HS-5 (cell line): ENCODE data around the gene C20orf141.
"Not testable (repeated sequence)": the region's sequence is repeated elsewhere in the genome, so short reads cannot be mapped to it uniquely, and the experiment has no call there.

Source experiments
- DNase-seq: peaks from one replicate; pipeline ENCODE4 v3.0.0-alpha.2; 2012; ENCODE audit warnings: low read depth

Gene C20orf141

GRCh38 chr20:2799688-2800520, 14.9 kb upstream of the C20orf141 start:
- no peak for DNase-seq

DNA sequence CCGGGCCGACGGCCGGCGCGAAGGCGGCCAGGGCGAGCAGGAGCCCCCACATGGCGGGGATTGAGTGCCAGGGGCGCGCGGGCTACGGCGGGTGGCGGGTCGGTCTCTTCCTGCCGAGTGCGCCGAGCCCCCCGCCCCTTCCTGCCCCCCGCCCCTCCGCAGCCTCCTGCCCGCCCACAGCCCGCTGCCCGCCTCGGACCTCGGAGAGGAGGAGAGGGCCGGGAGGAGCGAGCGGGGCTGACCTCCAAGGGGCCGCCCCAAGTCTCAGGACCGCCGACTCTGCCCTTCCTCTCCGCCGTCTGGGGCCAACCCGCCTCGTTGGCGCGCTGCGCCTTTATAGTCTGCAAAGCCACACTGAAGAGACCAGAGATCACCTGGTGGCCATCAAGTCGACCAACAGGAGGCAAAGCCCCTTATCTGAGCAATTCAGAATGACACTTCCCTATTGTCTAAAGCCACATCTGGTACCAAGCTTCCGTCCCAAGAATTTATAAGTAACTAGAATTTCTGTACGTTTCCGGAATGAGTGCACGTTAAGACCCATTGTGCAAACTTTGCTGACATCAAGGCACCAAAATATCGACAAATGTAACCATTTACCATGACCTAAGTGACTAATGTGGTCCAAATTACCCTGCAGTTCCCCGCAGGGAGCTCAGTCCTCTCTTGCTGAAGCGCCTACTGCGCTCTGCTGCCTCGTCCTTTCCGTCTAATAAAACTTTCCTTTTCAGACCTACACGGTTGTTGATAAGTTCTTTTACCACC, 14.1 kb upstream of the C20orf141 start, which contains the start of gene CPXM1:
Gene CPXM1, minus strand, starts transcription at position 107 of the 765 bp plus-strand sequence. Its CDS starts 55 bp downstream, at position 52.
- no peak for DNase-seq

GRCh38 chr20:2801286-2801728, 13.5 kb upstream of the C20orf141 start:
- DNase-seq = no peak

GRCh38 chr20:2804041-2804828, 10.6 kb upstream of the C20orf141 start:
- DNase-seq = no peak

DNA sequence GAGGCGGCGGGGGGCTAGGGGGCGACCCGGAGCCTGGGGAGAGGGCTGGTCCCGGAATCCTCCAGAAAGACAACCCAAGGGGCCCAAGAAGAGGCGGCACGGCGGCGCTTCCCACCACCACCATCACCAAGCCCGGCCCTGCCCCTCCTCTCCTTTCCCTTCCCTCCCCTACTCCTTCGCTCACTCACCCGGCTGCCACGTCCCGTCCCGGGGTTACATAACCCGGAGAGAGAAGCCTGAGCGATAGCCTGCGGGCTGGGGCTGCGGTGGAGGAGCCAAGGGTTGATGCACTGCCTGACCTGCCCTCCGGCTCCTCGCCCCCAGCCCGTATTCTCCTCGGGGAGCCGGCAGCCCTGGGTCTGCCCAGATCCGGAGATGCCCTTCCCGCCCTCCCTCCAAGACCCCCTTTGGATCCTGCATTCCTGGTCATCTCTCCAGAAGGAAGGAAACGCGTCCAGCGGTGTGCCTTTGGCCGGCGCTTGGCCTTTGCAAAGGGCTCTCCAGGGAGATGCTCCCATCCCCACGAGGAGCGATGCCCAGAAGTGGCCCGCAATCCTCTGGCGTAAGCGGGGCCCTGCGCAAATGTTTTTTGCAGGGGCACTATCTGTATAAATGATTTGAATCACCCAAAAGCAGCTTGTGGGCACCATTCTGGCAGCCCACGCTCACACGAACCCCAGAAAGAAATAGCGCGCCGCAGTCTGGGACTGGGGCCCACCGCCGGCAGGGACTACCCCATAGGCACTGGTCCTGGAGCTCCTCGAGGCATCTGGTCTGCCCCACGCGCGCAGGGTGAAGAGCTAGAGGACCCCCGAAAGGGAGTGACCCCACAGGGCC, 9.7 kb upstream of the C20orf141 start:
- DNase-seq = no peak

- DNase-seq = no peak
Measured at GRCh38 chr20:2805689-2806350, 9.0 kb upstream of the C20orf141 start.

- DNase-seq = no peak
Measured at GRCh38 chr20:2806351-2806701, 8.5 kb upstream of the C20orf141 start.

- DNase-seq = no peak
Measured at GRCh38 chr20:2807019-2807418, 7.8 kb upstream of the C20orf141 start.

GRCh38 chr20:2807929-2808328, 6.9 kb upstream of the C20orf141 start:
- not testable (repeated sequence) for DNase-seq

DNA sequence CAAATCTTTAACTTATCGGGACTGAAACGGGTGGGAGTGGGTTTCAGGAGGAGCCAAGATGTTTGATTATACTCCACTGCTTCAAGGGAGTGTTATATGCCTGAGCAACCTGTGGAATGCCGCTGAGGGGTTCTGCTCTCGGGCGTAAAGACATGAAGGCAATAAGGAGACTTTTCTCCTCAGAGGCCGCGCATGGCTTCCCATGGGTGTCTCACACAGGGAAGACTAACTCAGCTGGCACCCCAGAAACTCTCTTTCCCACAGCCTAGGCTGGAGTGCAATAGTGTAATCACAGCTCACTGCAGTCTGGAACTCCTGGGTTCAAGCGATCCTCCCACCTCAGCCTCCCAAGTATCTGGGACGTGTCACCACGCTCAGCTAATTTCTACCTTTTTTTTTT, 5.1 kb upstream of the C20orf141 start:
- no peak for DNase-seq

- DNase-seq = no peak
Measured at GRCh38 chr20:2812189-2812588, 2.6 kb upstream of the C20orf141 start.

DNA sequence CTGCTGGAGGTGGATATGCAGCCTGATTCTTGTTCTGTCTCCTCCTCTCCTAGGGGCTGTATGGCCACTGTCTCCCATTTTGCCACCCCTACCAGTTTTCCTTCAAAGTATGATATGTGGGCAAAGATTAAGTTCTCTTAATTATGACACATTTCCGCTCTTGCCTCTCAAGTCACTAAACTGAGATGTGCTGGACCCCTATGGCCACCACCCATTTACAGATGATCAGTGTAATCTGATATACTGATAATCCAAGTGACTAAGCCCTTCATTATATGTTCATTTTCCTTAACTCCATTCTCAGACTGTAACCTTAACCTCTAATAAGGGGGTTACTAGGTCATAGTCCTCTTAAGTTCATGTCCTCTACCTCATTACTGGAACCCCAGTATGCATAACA, 711 bp upstream of the C20orf141 start:
- DNase-seq = no peak

GRCh38 chr20:2815242-2815900, 584 bp downstream of the C20orf141 start:
- no peak for DNase-seq

DNA sequence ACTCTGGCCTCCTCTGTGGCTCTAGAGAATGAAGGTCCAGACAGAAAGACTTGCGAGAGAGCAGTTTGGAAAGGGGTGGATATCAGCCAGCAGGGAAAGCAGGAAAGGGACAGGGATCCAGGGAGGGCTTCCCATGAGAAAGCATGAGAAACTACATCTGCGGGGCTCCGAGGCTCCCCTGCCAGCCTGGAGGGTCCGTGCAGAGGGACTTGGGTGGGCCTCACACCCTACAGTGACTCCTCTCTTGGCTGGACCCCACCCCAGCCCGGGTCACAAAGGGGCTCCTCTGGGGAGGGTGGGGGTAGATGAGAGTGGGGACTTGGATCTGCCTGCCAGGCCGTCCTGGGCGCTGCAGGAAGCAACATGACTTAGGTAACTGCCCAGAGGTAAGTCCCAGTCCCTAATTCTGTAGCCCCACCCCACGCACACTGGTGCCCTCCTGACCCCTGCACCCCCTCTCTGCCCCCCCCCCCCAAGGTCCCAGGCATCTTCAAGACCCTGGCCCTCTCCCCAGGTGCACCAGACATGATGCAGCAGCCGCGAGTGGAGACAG, 1.3 kb downstream of the C20orf141 start, which contains the start of gene TMEM239:
Gene TMEM239, plus strand, starts transcription at position 335 of the 553 bp plus-strand sequence. Its CDS starts 191 bp downstream, at position 526.
- DNase-seq = no peak

- no peak for DNase-seq
Measured at GRCh38 chr20:2816583-2817340, 2.0 kb downstream of the C20orf141 start.

GRCh38 chr20:2817341-2817726, 2.5 kb downstream of the C20orf141 start:
- DNase-seq = no peak

- no peak for DNase-seq
Measured at GRCh38 chr20:2817891-2818595, 3.3 kb downstream of the C20orf141 start.

DNA sequence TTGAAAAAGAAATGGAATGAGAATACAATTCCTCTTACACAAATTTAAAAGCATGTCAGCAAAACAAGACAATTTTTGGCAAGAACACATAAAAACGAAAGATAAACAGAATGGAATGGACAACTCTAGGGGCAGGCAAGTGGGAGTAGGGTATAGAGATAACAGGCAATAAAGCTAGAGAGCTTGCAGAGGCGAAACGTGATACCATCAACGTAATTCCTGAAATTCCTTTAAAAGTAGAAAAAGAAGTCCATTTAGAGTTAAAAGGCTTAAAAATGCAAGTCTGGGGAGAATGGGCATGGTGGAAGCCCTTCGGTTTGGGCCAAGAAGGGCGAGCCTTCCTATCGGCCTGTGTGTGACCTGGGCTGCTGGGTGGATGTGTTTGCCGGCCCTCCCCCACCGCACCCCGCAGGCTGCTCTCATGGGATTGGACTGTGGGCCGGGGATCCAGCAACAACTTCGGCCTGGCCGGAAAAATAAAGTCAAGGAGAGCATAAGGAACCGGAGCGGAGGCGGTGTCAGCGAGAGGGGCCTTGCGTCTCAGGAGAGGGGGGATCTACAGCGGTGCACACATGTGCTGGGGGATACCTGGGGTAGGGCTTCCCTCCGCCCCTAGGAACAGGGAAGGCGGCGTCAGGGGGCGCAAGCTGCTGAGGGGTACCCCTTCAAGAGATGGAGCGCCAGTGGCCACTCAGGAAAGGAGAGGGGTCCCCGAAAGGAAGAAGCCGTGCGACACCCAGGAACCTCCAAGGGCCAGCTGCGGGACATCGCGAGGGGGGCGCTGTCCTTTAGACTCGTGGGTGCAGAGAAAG, 5.5 kb downstream of the C20orf141 start:
- DNase-seq = no peak
